Fibroblast of skin of abdomen (primary cell): Measurements from ENCODE around the gene IFIT2.
"Not testable (repeated sequence)": the region's sequence is repeated elsewhere in the genome, so short reads cannot be mapped to it uniquely, and the experiment has no call there.

ENCODE experiments used
- DNase-seq: peaks from one replicate; pipeline ENCODE4 v3.0.0-alpha.2; 2013

The IFIT2 gene

DNA sequence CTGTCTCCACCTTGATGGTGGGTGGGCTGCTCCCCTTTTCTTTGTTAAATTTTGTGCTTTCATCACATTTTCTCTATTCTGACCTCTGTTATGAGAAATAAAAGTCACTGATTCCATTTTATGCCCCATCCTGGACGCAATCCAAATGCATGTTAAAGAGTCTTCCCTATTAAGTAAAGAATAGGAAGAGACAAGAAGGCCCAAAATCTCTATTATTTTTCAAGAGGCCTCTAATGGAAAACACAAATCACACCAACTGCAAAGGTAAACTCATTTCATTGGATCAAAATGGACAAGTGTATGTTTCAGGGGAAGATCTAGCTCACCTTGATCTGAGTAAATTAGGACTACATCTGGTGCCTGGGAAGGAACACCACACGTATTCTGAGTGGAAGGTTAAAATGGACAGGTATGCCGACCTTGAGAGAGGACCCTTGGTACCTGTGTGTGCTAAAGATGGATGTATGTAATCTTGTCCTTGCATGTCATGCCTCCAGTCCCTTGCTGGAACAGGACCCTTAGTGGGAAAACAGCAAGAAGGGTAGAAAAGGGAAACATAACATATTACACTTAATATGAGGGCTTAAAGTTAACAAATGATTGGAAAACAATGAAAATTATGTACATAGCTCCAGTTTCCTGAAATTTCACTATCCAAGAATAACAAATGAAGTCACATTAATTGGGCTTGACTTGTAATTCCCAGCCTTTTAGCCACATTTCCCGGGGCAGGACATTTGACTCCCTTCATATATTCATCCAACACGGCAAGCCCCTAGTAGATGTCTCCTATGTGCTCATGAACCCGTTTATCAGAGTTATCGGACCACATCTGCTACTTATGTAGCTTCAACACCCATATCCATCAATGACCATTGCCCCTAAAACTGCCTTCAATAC is 7.6 kb downstream of the IFIT2 start:
- DNase-seq = no peak

DNA sequence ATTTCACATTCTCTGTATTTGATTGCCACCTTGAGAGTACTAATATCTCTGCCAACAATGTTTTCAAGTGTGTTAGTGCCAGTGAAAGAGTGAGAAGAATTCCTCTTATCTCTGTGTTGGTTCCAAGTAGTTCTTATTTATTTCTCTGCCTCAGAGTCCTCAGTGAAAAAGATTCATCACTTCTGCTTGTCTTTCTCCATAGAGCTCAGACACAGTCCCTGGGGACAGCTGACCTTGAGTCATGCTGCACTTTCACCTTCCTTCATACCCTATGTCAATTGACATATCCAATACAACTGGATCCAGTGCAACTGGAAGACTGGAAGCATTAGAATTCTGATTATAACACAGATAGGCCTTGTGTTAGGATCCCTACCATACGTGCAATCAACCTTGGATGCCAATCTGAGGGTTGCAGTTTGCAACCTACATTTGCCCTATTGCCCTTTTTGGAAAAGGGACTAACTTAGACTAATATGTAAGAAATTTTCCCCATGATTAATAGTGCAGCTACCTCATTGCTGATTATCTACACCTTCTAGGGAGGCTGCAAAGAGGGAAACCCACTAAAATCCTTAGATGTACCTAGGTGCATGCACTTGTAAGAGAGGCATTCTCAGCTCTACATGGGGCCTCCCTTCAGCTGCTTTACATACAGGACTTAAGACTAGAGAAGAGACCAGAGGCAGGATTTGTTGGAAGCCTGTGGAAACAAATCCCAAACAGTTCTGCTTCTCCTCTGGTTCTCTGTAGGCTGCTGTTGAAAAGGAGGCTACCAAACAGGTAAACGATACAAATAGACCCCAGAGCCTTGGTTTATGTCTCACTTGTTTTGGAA is 8.4 kb downstream of the IFIT2 start:
- DNase-seq = no peak

DNA sequence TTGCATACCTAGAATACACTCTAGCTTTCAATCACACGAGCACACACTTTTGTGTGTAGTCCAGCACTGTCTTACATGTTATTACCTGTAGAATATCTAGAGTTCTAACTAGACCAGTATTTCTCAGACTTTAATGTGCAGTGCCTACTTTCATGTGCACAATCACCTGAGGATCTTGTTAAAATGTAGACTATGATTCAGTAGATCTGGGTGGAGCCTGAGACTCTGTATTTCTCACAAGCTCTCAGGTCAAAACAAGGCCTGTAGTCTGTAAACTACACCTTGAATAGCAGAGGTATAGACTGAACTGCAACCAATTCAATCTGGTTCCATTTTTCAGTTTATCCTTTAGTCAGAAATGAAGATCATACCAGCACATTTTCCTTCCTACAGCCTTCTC is 11.1 kb downstream of the IFIT2 start:
- no peak for DNase-seq

DNA sequence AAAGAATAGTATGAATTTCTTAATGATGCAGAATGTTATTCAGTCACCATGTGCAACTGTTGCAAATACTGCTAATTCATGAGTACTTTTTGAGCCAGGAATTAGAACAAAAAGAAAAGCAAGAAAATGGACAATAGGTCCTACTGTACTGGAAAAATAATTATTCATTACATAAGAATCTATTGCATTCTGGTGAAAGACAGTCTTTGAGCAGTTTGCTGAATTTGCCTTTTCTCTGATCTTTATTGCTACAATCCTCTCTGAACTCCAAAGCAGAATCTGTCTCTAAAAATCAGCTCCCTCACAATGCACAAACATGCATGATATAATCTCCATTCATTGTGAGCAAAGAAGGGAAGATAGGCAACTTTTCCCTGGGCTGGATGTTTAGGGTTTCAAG is 12.8 kb downstream of the IFIT2 start:
- DNase-seq = no peak

DNA sequence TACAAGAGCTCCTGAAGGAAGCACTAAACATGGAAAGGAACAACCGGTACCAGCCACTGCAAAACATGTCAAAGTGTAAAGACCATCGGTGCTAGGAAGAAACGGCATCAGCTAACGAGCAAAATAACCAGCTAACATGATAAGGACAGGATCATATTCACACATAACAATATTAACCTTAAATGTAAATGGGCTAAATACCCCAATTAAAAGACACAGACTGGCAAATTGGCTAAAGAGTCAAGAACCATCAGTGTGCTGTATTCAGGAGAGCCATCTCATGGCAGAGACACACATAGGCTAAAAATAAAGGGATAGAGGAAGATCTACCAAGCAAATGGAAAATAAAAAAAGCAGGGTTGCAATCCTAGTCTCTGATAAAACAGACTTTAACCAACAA is 16.2 kb downstream of the IFIT2 start:
- DNase-seq = not testable (repeated sequence)

DNA sequence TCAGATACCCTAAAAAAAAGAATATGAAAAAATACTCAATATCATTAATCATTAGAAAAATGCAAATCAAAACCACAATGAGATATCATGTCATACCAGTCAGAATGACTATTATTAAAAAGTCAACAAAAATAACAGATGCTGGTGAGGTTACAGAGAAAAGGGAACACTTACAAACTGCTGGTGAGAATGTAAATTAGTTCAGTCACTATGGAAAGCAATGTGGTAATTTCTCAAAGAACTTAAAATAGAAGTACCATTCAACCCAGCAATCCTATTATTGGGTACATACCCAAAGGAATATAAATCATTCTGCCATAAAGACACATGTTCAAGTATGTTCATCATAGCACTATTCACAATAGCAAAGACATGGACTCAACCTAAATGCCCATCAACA is 23.2 kb downstream of the IFIT2 start:
- DNase-seq = not testable (repeated sequence)

DNA sequence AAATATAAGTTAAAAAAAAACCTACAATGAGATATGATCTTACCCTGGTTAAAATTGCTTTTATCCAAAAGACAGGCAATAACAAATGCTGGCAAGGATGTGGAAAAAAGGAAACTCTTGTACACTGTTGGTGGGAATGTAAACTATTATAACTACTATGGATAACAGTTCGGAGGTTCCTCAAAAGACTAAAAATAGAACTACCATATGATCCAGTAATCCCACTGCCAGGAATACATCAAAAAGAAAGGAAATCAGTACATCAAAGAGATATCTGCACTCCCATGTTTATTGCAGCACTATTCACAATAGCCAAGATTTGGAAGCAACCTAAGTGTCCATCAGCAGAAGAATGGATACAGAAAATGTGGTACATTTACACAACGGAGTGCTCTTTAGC is 24.0 kb downstream of the IFIT2 start:
- DNase-seq = not testable (repeated sequence)

DNA sequence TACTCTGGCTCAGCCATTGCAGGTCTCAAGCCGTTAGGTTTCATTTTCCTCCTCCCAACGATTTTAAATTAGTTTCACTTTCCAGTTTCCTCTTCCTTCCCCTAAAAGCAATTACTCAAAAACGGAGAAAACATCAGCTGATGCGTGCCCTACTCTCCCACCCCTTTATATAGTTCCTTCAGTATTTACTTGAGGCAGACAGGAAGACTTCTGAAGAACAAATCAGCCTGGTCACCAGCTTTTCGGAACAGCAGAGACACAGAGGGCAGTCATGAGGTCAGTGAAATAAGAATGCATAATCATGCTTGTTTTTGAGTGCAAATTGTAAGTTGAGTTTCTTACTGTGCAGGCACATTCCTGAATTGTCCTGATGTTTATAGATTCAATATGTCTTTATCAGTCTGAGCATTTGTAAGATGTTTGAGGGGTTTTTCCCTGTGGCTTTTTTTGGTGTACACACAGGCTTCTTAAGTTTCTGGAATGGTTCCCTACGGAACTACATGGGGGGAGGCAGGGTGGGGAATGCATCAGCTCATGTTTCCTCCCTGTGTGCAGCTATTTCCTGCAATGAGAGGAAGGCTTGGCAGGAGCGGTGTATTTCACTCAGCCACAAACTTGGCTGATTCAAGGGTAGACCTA is 26.1 kb downstream of the IFIT2 start, which contains the start of gene IFIT3:
Gene IFIT3 (plus strand): TSS at position 195 of the 639 bp plus-strand sequence. CDS start 77 bp downstream, at position 272.
- peak; percentile 98 for DNase-seq

DNA sequence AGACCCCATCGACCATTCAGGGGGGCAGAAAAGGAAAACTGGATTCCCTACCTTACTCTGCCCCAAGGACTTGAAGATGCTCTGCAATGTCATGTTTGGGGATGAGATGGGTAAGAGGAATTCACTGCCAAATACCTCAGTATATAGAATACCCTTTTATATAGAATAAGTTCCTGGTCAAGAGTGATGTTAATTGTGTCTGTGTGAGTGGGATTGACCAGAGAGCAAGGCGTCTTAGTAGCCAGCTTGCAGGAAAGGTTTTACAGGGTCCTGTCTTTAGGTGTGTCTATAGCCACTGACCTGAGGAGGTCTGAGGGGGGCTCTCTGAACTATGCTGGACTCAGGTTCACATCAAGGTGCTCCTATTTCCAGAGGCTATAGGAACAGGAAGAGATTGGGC is 27.3 kb downstream of the IFIT2 start:
- no peak for DNase-seq

DNA sequence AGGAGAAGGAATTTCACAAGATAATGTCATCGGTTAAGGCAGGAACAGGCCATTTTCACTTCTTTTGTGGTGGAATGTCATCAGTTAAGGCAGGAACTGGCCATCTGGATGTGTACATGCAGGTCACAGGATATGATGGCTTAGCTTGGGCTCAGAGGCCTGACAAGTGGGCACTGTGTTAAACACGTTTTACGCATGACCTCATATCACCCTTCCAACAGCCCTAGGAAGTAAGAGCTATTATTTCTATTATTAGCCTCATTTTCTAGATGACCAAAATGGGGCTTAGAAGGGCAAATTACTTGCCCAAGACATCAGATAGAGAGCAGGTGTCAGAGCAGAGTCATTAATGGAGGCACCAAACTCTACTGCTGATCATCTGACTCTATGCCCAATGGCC is 28.2 kb downstream of the IFIT2 start:
- DNase-seq = not testable (repeated sequence)

DNA sequence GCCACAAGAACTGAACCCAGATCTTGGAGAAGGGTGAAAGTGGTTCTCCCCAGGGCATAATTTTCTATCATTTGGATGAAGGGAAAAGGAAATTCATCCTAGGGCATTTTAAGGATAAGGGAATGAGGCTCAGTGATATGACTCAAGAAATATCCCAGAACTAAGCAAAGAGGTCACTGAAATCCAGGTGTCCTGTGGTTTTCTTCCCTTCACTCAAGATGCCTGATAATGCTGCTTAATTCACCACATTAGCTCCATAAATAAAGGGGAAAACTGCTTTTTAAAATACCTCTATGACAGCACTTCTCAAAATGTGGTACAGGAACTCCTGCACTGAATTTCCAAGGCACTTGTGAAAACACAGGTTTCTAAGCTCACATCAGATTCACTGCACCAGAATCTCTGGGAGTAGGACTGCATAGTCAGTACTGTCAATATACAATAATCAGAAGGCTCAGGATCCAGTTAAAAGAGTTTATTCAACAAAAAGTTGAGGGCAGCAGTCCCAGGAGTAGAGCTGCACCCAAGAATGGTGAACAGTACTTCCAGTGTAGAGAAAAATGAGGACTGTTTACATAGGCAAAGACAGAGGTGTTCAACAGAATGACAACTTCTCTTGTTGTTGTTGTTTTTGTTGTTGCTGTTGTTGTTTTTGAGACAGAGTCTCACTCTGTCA is 28.8 kb downstream of the IFIT2 start:
- DNase-seq = no peak

DNA sequence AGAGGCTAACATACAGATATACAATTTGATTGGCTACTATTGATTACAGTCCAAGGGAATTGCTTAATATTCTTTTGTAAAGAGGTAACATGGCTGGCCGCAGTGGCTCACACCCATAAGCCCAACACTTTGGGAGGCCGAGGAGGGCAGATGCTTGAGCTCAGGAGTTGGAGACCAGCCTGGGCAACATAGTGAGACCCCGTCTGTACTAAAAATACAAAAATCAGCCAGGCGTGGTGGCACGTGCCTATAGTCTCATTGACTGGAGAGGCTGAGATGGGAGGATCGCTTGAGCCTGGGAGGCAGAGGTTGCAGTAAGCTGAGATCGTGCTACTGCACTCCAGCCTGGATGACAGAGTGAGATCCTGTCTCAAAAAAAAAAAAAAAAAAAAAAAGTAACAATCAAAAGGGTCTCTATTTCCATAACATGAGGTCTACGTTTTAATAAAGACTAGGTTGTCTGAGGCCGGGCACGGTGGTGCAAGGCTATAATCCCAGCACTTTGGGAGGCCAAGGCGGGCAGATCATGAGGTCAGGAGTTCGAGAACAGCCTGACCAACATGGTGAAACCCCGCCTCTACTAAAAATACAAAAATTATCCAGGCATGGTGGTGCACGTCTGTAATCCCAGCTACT is 29.8 kb downstream of the IFIT2 start:
- DNase-seq = not testable (repeated sequence)

DNA sequence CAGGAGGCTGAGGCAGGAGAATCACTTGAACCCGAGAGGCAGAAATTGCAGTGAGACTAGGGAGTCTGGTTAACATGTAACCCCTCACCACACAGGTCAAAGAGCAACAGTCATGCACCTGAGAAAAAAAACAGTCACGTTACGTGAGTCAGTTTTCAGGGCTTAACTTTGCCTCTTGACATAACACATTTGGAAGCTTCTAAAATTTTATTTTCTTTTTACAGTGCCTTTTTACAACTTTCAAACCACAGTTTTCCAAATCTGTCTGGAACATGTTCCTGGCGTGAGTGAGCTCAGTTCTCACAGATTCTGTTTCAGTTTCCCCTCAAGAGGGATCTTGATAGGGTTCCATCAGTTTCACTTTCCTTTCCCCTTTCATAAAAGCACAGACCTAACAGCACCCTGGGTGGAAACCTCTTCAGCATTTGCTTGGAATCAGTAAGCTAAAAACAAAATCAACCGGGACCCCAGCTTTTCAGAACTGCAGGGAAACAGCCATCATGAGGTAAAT is 30.3 kb downstream of the IFIT2 start:
- DNase-seq = peak; percentile 61

DNA sequence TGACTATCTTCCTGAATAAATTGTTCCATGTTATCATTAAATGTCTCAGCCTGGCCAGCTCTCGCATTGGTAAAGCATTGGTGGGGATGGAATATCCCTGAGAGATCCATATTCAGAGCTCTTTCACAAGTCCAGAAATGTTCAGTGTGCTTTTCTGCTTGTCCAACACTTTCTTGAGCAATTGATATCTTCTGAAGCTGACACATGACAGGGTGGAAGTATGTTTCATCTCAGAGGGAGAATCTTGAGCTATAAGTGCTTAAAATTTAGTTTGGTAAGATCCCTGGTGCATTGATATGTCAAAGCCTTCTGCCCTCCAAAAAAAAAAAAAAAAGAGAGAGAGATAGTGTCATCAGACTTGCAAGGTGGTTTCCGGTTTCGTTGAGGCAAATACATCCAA is 33.4 kb downstream of the IFIT2 start:
- no peak for DNase-seq

DNA sequence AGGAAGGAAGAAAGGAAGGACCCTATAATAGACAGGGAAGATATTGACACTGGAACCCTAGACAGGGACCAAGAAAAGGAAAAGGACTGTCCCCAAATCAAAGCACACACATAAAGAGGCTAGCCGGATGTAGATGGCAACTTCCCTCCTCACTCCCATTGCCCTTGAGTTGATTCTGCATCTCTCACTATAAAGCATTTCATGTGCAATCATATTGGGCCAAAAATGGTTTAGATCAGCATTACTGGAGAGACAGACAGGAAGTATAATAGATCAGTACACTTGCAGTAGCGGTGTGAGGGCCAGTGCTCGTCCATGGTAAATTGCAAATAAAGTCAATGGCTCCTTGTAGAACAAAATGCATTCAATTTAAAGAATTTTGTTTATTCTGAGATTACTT is 34.4 kb downstream of the IFIT2 start:
- no peak for DNase-seq

DNA sequence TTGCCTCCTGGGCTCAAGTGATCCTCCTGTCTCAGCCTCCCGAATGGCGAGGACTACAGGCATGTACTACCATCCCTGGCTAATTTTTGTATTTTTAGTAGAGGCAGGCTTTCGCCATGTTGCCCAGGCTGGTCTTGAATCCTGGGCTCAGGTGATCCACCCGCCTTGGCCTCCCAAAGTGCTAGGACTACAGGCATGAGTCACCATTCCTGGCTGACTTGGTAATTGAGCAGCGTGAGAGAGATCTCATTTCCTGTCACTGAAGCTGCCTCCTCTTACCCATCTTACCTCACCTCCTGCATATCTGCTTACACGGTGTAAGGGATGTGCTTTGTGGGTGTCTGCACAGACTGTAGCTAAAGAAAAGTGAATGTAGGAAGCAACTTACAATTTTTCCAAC is 35.6 kb downstream of the IFIT2 start:
- DNase-seq = peak; percentile 52

DNA sequence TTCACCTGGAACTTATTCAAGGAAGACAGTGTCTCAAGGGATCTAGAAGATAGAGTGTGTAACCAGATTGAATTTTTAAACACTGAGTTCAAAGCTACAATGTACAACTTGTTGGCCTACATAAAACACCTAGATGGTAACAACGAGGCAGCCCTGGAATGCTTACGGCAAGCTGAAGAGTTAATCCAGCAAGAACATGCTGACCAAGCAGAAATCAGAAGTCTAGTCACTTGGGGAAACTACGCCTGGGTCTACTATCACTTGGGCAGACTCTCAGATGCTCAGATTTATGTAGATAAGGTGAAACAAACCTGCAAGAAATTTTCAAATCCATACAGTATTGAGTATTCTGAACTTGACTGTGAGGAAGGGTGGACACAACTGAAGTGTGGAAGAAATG is 36.9 kb downstream of the IFIT2 start:
- DNase-seq = no peak

DNA sequence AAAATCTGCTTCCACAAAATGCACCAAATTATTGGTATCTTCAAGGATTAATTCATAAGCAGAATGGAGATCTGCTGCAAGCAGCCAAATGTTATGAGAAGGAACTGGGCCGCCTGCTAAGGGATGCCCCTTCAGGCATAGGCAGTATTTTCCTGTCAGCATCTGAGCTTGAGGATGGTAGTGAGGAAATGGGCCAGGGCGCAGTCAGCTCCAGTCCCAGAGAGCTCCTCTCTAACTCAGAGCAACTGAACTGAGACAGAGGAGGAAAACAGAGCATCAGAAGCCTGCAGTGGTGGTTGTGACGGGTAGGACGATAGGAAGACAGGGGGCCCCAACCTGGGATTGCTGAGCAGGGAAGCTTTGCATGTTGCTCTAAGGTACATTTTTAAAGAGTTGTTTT is 38.0 kb downstream of the IFIT2 start:
- DNase-seq = no peak

DNA sequence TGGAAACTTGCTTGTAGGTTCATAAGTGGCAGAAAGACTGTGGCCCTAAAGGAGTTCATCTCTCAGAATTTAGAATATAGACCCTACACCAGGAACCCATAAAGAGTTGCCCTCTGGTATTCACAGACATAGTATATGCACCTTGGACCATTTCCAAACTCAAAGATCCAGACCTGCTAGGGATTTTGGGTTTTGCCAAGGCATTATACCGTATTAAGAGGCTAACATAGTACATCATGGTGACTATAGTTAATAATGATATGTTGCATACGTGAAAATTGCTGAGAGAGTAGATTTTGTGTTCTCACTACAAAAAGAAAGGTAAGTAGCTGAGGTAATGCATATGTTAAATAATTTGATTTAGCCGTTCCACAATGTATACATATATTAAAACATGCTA is 39.8 kb downstream of the IFIT2 start:
- DNase-seq = no peak

DNA sequence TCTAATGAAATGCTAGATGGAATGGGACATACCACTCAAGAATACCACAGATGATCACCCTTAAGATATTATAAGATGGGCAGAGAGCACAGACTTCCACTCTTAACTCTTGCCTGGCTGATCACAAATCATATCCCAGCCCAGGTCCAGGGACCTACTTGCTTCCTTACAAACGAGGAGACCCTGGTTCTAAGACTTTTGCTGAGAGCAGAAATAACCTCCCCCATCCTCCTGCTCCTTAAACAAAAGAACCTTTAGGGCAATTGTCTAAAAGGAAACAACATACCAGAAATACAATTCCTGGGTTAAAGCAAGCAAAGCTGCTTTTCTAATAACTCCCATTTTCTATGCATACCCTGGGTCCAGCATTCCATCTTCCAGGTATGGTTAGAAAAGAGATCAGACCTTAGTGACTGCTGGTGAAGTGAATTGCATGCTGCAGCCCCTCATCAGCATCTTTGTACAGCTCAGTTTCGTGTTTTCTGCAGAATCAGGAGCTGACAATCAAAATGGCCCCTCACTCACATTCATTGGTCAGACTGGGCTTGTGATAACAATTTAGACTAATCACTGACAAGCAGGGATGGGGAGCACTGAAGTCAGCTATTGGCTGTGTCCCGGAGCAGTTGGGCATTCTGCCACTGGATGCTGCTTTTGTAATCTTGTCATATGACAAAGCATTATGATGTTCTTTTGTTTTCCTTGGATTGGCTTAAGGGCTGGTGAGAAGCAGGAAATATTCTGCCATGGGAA is 40.5 kb downstream of the IFIT2 start:
- DNase-seq = peak; percentile 62
